SK-N-SH (cell line): ENCODE results near the gene JAZF1. TPM values are rescaled to one million over a fixed set of nuclear protein-coding genes. Genes with fewer than 3 reads are reported as not detected.

ENCODE experiments used
- CTCF ChIA-PET: fragments of 300-600, 350-600 bp; formaldehyde crosslinking; extraction: SDS; loops from one replicate; lab custom pipeline; 2021; lab: Yijun Ruan, JAX
- POLR2A ChIA-PET: fragments of 350-600 bp; sonication (Branson Sonifier 250); formaldehyde crosslinking; extraction: SDS; loops from one replicate; lab custom pipeline; 2020; ENCODE audit warnings: antibody characterized with exemption, inconsistent platforms; lab: Yijun Ruan, JAX
- DNase-seq: peaks from one replicate; pipeline ENCODE4 v3.0.0; 2012
- H2AFZ ChIP-seq: fragments of 200-600 bp; sonication (generic); 2 replicates; pipeline ENCODE4 v1.8.1; 2016; ENCODE audit warnings: antibody characterized with exemption, mild to moderate bottlenecking, low read depth
- H3F3A ChIP-seq: fragments of 200-600 bp; sonication (generic); replicated peaks from 2 replicates; pipeline ENCODE3; 2016; ENCODE audit warnings: antibody characterized with exemption, mild to moderate bottlenecking; ENCODE audit not compliant: insufficient read depth
- H3K27ac ChIP-seq, 2 experiments: fragments of 200-500 bp in 1 of 2; fragments of 200-600 bp in 1 of 2; sonication (Bioruptor generic) in 1 of 2; sonication (generic), shearing (Covaris generic) in 1 of 2; 2 replicates each; pipeline versions ENCODE4 v1.5.1 to v1.6.1; 2014 to 2016; ENCODE audit warnings: low read depth in 2 of 2, inconsistent platforms in 1 of 2, low read length in 1 of 2, mild to moderate bottlenecking in 1 of 2, mixed read lengths in 1 of 2
- H3K27me3 ChIP-seq: fragments of 200-600 bp; sonication (generic), shearing (Covaris generic); 2 replicates; pipeline ENCODE4 v1.6.1; 2016; ENCODE audit warnings: mixed run types; ENCODE audit not compliant: insufficient read depth
- H3K36me3 ChIP-seq, 2 experiments: fragments of 200-500 bp in 1 of 2; fragments of 200-600 bp in 1 of 2; sonication (Bioruptor generic) in 1 of 2; sonication (generic) in 1 of 2; replicated peaks in 1 of 2; 2 replicates each; pipeline versions ENCODE3 to v1.5.1; 2014 to 2016; ENCODE audit warnings: low read length in 1 of 2, mild to moderate bottlenecking in 1 of 2; ENCODE audit not compliant: insufficient read depth in 2 of 2, control insufficient read depth in 1 of 2
- H3K4me1 ChIP-seq, 2 experiments: fragments of 200-500 bp in 1 of 2; fragments of 200-600 bp in 1 of 2; sonication (Bioruptor generic) in 1 of 2; sonication (generic), shearing (Covaris generic) in 1 of 2; 2 replicates each; pipeline versions ENCODE4 v1.5.1 to v1.6.1; 2014 to 2016; ENCODE audit warnings: low read depth in 1 of 2, low read length in 1 of 2, mixed run types in 1 of 2; ENCODE audit not compliant: insufficient read depth in 2 of 2, control insufficient read depth in 1 of 2
- H3K4me2 ChIP-seq: fragments of 200-600 bp; sonication (generic), shearing (Covaris generic); 2 replicates; pipeline ENCODE4 v1.6.1; 2017; ENCODE audit warnings: mixed run types
- H3K4me3 ChIP-seq, 2 experiments: fragments of 200-500 bp in 1 of 2; fragments of 200-600 bp in 1 of 2; sonication (Bioruptor generic) in 1 of 2; sonication (generic), shearing (Covaris generic) in 1 of 2; 2 replicates each; pipeline versions ENCODE4 v1.5.1 to v1.8.1; 2014 to 2016; ENCODE audit warnings: low read depth in 2 of 2, inconsistent platforms in 1 of 2, low read length in 1 of 2, mild to moderate bottlenecking in 1 of 2, mixed read lengths in 1 of 2, moderate library complexity in 1 of 2
- H3K79me2 ChIP-seq: fragments of 200-600 bp; sonication (generic); 2 replicates; pipeline ENCODE4 v1.8.1; 2017; ENCODE audit warnings: mild to moderate bottlenecking; ENCODE audit not compliant: insufficient read depth
- H3K9ac ChIP-seq: fragments of 200-600 bp; sonication (generic); 2 replicates; pipeline ENCODE4 v1.6.1; 2017; ENCODE audit warnings: mixed run types
- H3K9me2 ChIP-seq: fragments of 200-600 bp; sonication (generic); 2 replicates; pipeline ENCODE4 v1.6.1; 2017; ENCODE audit warnings: mixed run types
- H3K9me3 ChIP-seq: fragments of 200-600 bp; sonication (generic); 2 replicates; pipeline ENCODE4 v1.6.1; 2017; ENCODE audit warnings: mixed run types, mild to moderate bottlenecking, moderate library complexity
- H4K20me1 ChIP-seq: fragments of 200-600 bp; sonication (generic); 2 replicates; pipeline ENCODE4 v1.6.1; 2017; ENCODE audit warnings: mild to moderate bottlenecking, mixed run types; ENCODE audit not compliant: insufficient read depth
- CHD2 ChIP-seq: fragments of 150-350 bp; IDR thresholded peaks from 2 replicates; pipeline ENCODE4 v1.6.1; 2018; ENCODE audit warnings: low read length; ENCODE audit not compliant: partially characterized antibody
- ELF1 ChIP-seq: IDR thresholded peaks from 2 replicates; pipeline ENCODE4 v1.4.0; 2012
- EZH2phosphoT487 ChIP-seq: fragments of 200-600 bp; sonication (generic); IDR thresholded peaks from 2 replicates; pipeline ENCODE4 v1.6.1; 2017; ENCODE audit warnings: low read depth, mixed run types, mild to moderate bottlenecking, antibody characterized with exemption, moderate library complexity, borderline replicate concordance
- FOSL2 ChIP-seq: IDR thresholded peaks from 2 replicates; pipeline ENCODE4 v1.4.0; 2012; ENCODE audit warnings: low read depth, mild to moderate bottlenecking, moderate library complexity, borderline replicate concordance
- FOXJ3 ChIP-seq: sonication (generic); formaldehyde crosslinking; IDR thresholded peaks from 2 replicates; pipeline ENCODE4 v1.5.1; 2020; ENCODE audit warnings: mild to moderate bottlenecking, missing genetic modification reagents
- FOXM1 ChIP-seq: IDR thresholded peaks from 2 replicates; pipeline ENCODE4 v1.4.0; 2012; ENCODE audit warnings: low read depth, mild to moderate bottlenecking
- MAX ChIP-seq: IDR thresholded peaks from 2 replicates; pipeline ENCODE4 v1.4.0; 2012; ENCODE audit warnings: low read depth
- MEF2A ChIP-seq: IDR thresholded peaks from 2 replicates; pipeline ENCODE4 v1.4.0; 2012; ENCODE audit warnings: low read depth, borderline replicate concordance
- NFIC ChIP-seq: IDR thresholded peaks from 2 replicates; pipeline ENCODE4 v1.4.0; 2012; ENCODE audit warnings: borderline replicate concordance
- NRF1 ChIP-seq: IDR thresholded peaks from 2 replicates; pipeline ENCODE4 v1.6.1; 2012; ENCODE audit warnings: low read depth, mild to moderate bottlenecking, low read length
- POLR2AphosphoS5 ChIP-seq: IDR thresholded peaks from 2 replicates; pipeline ENCODE4 v1.6.1; 2012; ENCODE audit warnings: low read depth, low read length
- RAD21 ChIP-seq: IDR thresholded peaks from 2 replicates; pipeline ENCODE4 v1.6.1; 2012; ENCODE audit warnings: mild to moderate bottlenecking, low read length
- RCOR1 ChIP-seq: fragments of 150-350 bp; IDR thresholded peaks from 2 replicates; pipeline ENCODE4 v1.6.1; 2017; ENCODE audit warnings: antibody characterized with exemption, low read length
- RFX5 ChIP-seq: IDR thresholded peaks from 2 replicates; pipeline ENCODE4 v1.6.1; 2012; ENCODE audit warnings: mild to moderate bottlenecking, improper control_type of control experiment, low read length
- TEAD4 ChIP-seq: IDR thresholded peaks from 2 replicates; pipeline ENCODE4 v1.4.0; 2012; ENCODE audit warnings: mild to moderate bottlenecking, borderline replicate concordance; ENCODE audit not compliant: insufficient read depth
- polyA plus RNA-seq, 3 experiments: library from polyadenylated mRNA; depleted of rRNA; stranded (reverse); fragments of >200 nt; gene quantifications; 2 replicates each; pipeline ENCODE4 v1.2.3, GENCODE V29; 2012
- TF ChIP-seq, protein P1 (sequence below): IDR thresholded peaks from 2 replicates; pipeline ENCODE4; 2012
- TF ChIP-seq, protein P2 (sequence below): IDR thresholded peaks from 2 replicates; pipeline ENCODE4 v1.6.1; 2012; ENCODE audit warnings: mild to moderate bottlenecking, low read depth, low read length, moderate library complexity
- TF ChIP-seq, protein P3 (sequence below): fragments of 200-600 bp; sonication (generic); IDR thresholded peaks from 2 replicates; pipeline ENCODE4 v1.6.1; 2017; ENCODE audit warnings: antibody characterized with exemption, mild to moderate bottlenecking, moderate library complexity

Gene JAZF1
- polyA plus RNA-seq, 1 of the 3 experiments (the other 2 are of a cell fraction) = 1.7 TPM

DNA sequence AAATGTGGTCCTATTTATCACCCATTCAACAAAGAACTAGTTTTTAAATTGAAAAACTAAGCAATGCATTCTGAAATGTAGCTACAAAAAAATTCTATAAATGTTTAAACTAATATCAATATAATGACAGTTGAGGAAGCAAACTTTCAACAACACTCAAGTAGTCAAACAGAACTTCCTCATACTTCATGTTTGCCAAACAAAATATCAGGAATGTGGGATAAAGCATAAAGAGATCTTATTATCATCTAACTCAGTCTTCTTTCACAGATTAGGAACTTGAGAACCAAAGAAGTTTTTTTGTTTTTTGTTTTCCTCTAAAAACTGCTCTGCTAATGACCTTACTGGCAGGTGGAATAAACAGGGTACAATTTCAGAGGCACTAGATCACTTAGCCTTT lies 116.2 kb downstream of the JAZF1 start:
- no peaks in the 10 kb centered on the region for H3F3A ChIP-seq
- no peak overlapping the region; a peak in 1 of 4 replicates for H3K27ac ChIP-seq
- H3K4me1 ChIP-seq = peaks cover 0 to 16% of the 10 kb centered on the region in 2 experiments; a peak in 2 of 4 replicates
- no peaks in the 10 kb centered on the region for H4K20me1 ChIP-seq
- no peak overlapping the region for H3K9ac ChIP-seq
- peaks cover 0 to 4% of the 10 kb centered on the region in 2 experiments for H3K36me3 ChIP-seq
- H2AFZ ChIP-seq = no peak overlapping the region
- TF ChIP-seq RFX5 = no peak
- TF ChIP-seq ELF1 = no peak
- TF ChIP-seq MEF2A = no peak
- no peak for TF ChIP-seq FOXM1
- TF ChIP-seq, protein P1, sequence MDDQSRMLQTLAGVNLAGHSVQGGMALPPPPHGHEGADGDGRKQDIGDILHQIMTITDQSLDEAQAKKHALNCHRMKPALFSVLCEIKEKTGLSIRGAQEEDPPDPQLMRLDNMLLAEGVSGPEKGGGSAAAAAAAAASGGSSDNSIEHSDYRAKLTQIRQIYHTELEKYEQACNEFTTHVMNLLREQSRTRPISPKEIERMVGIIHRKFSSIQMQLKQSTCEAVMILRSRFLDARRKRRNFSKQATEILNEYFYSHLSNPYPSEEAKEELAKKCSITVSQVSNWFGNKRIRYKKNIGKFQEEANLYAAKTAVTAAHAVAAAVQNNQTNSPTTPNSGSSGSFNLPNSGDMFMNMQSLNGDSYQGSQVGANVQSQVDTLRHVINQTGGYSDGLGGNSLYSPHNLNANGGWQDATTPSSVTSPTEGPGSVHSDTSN = no peak
- TF ChIP-seq RCOR1 = no peak
- no peak for TF ChIP-seq MAX
- no peak for TF ChIP-seq POLR2AphosphoS5
- TF ChIP-seq NFIC = no peak
- no peak for TF ChIP-seq EZH2phosphoT487
- no peak for TF ChIP-seq RAD21
- TF ChIP-seq CHD2 = no peak
- TF ChIP-seq TEAD4 = no peak
- no peak for TF ChIP-seq FOSL2
- TF ChIP-seq NRF1 = no peak
- TF ChIP-seq, protein P2, sequence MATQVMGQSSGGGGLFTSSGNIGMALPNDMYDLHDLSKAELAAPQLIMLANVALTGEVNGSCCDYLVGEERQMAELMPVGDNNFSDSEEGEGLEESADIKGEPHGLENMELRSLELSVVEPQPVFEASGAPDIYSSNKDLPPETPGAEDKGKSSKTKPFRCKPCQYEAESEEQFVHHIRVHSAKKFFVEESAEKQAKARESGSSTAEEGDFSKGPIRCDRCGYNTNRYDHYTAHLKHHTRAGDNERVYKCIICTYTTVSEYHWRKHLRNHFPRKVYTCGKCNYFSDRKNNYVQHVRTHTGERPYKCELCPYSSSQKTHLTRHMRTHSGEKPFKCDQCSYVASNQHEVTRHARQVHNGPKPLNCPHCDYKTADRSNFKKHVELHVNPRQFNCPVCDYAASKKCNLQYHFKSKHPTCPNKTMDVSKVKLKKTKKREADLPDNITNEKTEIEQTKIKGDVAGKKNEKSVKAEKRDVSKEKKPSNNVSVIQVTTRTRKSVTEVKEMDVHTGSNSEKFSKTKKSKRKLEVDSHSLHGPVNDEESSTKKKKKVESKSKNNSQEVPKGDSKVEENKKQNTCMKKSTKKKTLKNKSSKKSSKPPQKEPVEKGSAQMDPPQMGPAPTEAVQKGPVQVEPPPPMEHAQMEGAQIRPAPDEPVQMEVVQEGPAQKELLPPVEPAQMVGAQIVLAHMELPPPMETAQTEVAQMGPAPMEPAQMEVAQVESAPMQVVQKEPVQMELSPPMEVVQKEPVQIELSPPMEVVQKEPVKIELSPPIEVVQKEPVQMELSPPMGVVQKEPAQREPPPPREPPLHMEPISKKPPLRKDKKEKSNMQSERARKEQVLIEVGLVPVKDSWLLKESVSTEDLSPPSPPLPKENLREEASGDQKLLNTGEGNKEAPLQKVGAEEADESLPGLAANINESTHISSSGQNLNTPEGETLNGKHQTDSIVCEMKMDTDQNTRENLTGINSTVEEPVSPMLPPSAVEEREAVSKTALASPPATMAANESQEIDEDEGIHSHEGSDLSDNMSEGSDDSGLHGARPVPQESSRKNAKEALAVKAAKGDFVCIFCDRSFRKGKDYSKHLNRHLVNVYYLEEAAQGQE = no peak
- TF ChIP-seq, protein P3, sequence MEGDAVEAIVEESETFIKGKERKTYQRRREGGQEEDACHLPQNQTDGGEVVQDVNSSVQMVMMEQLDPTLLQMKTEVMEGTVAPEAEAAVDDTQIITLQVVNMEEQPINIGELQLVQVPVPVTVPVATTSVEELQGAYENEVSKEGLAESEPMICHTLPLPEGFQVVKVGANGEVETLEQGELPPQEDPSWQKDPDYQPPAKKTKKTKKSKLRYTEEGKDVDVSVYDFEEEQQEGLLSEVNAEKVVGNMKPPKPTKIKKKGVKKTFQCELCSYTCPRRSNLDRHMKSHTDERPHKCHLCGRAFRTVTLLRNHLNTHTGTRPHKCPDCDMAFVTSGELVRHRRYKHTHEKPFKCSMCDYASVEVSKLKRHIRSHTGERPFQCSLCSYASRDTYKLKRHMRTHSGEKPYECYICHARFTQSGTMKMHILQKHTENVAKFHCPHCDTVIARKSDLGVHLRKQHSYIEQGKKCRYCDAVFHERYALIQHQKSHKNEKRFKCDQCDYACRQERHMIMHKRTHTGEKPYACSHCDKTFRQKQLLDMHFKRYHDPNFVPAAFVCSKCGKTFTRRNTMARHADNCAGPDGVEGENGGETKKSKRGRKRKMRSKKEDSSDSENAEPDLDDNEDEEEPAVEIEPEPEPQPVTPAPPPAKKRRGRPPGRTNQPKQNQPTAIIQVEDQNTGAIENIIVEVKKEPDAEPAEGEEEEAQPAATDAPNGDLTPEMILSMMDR = no peak
- no peak for TF ChIP-seq FOXJ3 (CRISPR knock-in tag)
- H3K4me2 ChIP-seq = no peak overlapping the region
- no peak for DNase-seq
- ChIA-PET POLR2A (no interaction called here), CTCF (interaction anchor here (22.6 to 31.3 kb wide), 2 partner anchors 14 to 33 kb away, joined by 651 to 828 read pairs; no protein-coding TSS in a partner anchor)
- H3K9me2 ChIP-seq = no peaks in the 10 kb centered on the region
- no peak overlapping the region for H3K4me3 ChIP-seq
- no peaks in the 10 kb centered on the region for H3K27me3 ChIP-seq
- no peaks in the 10 kb centered on the region for H3K79me2 ChIP-seq
- no peaks in the 10 kb centered on the region for H3K9me3 ChIP-seq
